ENCODE data around the gene SMIM27. TPM values are rescaled to one million over a fixed set of nuclear protein-coding genes. Genes with fewer than 3 reads are reported as not detected.
A peak's percentile ranks its signal among the peaks of the same experiment; 100 is the strongest.

Gene SMIM27
- total and polyA plus RNA-seq, 2 experiments from 2014 or later: 3.4 to 106 TPM

DNA sequence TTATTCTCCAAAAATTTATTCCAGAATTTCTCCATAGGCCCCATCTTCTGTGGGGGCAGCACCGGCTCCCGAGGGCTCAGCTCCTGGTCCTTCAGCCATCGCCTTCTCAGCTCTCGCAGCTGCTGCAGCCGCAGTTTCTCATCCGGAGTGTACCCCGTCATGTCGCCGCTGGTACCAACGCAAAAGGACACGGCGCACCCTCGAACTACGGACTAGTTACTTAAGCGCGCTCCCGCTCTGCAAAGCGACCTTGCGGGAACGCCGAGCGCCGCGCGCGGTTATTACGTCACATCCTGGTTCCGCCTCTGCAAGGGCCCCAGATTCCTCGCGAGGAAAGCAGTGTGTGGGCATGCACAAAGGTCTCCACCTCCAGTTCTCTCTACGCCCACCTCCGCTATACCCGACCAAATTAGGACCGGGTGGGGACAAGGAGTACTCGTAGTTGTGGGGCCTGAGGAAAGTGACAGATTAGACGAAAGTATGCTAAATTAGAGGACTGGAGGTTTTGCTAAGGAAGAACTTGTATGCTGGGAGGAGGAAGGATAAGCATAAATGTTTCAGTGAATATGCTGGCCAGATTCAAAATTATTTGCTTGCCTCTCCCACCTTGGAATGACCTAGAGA lies 20.9 kb downstream of the SMIM27 start, which contains the start of gene NDUFB6:
Gene NDUFB6, minus strand, starts transcription at position 260 of the 624 bp plus-strand sequence. Its CDS starts 99 bp downstream, at position 161.
- H3K27me3 Mint-ChIP-seq (ENCODE audit: insufficient read depth, low read depth, poor library complexity): peaks cover 8% of the 10 kb centered on the region
- Histone ChIP-seq H3K27ac (ENCODE audit: low read depth) (peak within 1 kb of the TSS; percentile 75), H4K20me1 (replicated peaks; ENCODE audit: insufficient read depth) (no peaks in the 10 kb centered on the region), H3K4me2 (peak within 1 kb of the TSS; percentile 87), H2AFZ (peak within 1 kb of the TSS; percentile 79; the same call in 1 of the 2 replicates), H3K79me2 (replicated peaks; ENCODE audit: insufficient read depth) (peaks cover 43% of the 10 kb centered on the region), H3F3A (replicated peaks; ENCODE audit: low read depth) (no peaks in the 10 kb centered on the region), H3K27me3 (ENCODE audit: insufficient read depth) (no peaks in the 10 kb centered on the region), H3K4me1 (ENCODE audit: insufficient read depth) (peaks cover 11% of the 10 kb centered on the region), H3K36me3 (ENCODE audit: insufficient read depth) (peaks cover 6% of the 10 kb centered on the region; the same call in 1 of the 2 replicates), H3K9me2 (ENCODE audit: insufficient read depth) (no peaks in the 10 kb centered on the region), H3K4me3 (peak within 1 kb of the TSS; percentile 82)
- H3K4me1 Mint-ChIP-seq: peaks cover 10% of the 10 kb centered on the region; the same call in 2 of the 3 replicates
- peak within 1 kb of the TSS; percentile 100 for H3K4me3 Mint-ChIP-seq
- peak; percentile 93 for ATAC-seq
- peak; percentile 98 for DNase-seq (ENCODE audit: low spot score)
- H3K27ac Mint-ChIP-seq: peak within 1 kb of the TSS; percentile 99
- H3K36me3 Mint-ChIP-seq (ENCODE audit: low read depth): peaks cover 10% of the 10 kb centered on the region
- TF ChIP-seq POLR2AphosphoS5 (IDR thresholded peaks at IDR 0.05; ENCODE audit: low read depth) (peak; percentile 91), CREB1 (CRISPR knock-in tag; IDR thresholded peaks at IDR 0.05; ENCODE audit: low read depth) (peak; percentile 98), EZH2phosphoT487 (IDR thresholded peaks at IDR 0.05; ENCODE audit: unreplicated experiment) (no peak)
- TF ChIP-seq, protein P1, sequence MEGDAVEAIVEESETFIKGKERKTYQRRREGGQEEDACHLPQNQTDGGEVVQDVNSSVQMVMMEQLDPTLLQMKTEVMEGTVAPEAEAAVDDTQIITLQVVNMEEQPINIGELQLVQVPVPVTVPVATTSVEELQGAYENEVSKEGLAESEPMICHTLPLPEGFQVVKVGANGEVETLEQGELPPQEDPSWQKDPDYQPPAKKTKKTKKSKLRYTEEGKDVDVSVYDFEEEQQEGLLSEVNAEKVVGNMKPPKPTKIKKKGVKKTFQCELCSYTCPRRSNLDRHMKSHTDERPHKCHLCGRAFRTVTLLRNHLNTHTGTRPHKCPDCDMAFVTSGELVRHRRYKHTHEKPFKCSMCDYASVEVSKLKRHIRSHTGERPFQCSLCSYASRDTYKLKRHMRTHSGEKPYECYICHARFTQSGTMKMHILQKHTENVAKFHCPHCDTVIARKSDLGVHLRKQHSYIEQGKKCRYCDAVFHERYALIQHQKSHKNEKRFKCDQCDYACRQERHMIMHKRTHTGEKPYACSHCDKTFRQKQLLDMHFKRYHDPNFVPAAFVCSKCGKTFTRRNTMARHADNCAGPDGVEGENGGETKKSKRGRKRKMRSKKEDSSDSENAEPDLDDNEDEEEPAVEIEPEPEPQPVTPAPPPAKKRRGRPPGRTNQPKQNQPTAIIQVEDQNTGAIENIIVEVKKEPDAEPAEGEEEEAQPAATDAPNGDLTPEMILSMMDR (conservative IDR thresholded peaks at IDR 0.05; ENCODE audit: low read depth in 2 of 2): 0 out of 4 replicates have a peak, but pooled peaks of 1 of the 2 experiments have one; percentile 3
- TF ChIP-seq, protein P2, sequence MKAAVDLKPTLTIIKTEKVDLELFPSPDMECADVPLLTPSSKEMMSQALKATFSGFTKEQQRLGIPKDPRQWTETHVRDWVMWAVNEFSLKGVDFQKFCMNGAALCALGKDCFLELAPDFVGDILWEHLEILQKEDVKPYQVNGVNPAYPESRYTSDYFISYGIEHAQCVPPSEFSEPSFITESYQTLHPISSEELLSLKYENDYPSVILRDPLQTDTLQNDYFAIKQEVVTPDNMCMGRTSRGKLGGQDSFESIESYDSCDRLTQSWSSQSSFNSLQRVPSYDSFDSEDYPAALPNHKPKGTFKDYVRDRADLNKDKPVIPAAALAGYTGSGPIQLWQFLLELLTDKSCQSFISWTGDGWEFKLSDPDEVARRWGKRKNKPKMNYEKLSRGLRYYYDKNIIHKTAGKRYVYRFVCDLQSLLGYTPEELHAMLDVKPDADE (IDR thresholded peaks at IDR 0.05): peak; percentile 69; the same call in 1 of the 2 replicates
- no peaks in the 10 kb centered on the region for H3K9me3 Mint-ChIP-seq

DNA sequence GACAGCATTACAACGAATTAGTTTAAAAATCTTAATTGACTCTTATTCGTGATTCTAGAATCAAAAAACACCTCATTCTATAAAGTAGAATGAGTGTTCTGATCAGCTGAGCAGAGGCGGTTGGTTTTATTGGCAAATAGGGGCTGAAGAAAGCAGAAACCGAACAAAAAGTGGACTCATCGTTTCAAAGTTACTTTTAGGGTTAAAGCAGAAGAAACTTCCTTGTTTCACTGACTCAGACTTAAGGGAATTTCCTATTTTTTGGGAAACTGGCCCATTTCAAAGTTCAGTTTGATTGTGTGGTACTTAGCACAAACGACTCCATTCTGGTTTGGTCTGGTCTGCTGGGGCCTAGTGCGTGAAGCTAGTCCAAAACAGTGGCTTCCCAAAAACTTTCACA lies 21.7 kb downstream of the SMIM27 start:
- no peak overlapping the region for H2AFZ ChIP-seq
- 0 out of 2 replicates have a peak, but pooled peaks cover 3% of the 10 kb centered on the region for H3K36me3 ChIP-seq (ENCODE audit: insufficient read depth)
- Mint-ChIP-seq H3K27me3 (ENCODE audit: insufficient read depth, low read depth, poor library complexity) (peaks cover 8% of the 10 kb centered on the region), H3K36me3 (ENCODE audit: low read depth) (peaks cover 6% of the 10 kb centered on the region), H3K4me3 (peak overlapping the region; percentile 100), H3K27ac (peak overlapping the region; percentile 99; the same call in 1 of the 2 replicates), H3K9me3 (no peaks in the 10 kb centered on the region), H3K4me1 (peaks cover 14% of the 10 kb centered on the region; the same call in 2 of the 3 replicates)
- DNase-seq (ENCODE audit: low spot score) (no peak), ATAC-seq (no peak)
- H3K79me2 ChIP-seq (replicated peaks; ENCODE audit: insufficient read depth): peaks cover 39% of the 10 kb centered on the region
- H3K4me2 ChIP-seq: no peak overlapping the region
- no peaks in the 10 kb centered on the region for H3K9me2 ChIP-seq (ENCODE audit: insufficient read depth)
- H3K27ac ChIP-seq (ENCODE audit: low read depth): no peak overlapping the region
- no peak overlapping the region; the same call in 1 of the 2 replicates for H3K4me3 ChIP-seq
- no peak for TF ChIP-seq JUNB (IDR thresholded peaks at IDR 0.05; ENCODE audit: unreplicated experiment)
- TF ChIP-seq, protein P1 (conservative IDR thresholded peaks at IDR 0.05; ENCODE audit: low read depth in 2 of 2): no peak
- no peaks in the 10 kb centered on the region for H3K27me3 ChIP-seq (ENCODE audit: insufficient read depth)
- no peaks in the 10 kb centered on the region for H4K20me1 ChIP-seq (replicated peaks; ENCODE audit: insufficient read depth)
- H3K4me1 ChIP-seq (ENCODE audit: insufficient read depth): peaks cover 11% of the 10 kb centered on the region
- H3F3A ChIP-seq (replicated peaks; ENCODE audit: low read depth): no peaks in the 10 kb centered on the region

All from GM23338 (cell line).